GM19397 (cell line): ENCODE data around the gene ACSF2.

ENCODE experiments used
- ATAC-seq: cut with Tn5 transposase; IDR thresholded peaks from one replicate; pipeline ENCODE4 v1.9.1; 2021; ENCODE audit warnings: mild to moderate bottlenecking, moderate library complexity; ENCODE audit not compliant: unreplicated experiment

Gene ACSF2

DNA sequence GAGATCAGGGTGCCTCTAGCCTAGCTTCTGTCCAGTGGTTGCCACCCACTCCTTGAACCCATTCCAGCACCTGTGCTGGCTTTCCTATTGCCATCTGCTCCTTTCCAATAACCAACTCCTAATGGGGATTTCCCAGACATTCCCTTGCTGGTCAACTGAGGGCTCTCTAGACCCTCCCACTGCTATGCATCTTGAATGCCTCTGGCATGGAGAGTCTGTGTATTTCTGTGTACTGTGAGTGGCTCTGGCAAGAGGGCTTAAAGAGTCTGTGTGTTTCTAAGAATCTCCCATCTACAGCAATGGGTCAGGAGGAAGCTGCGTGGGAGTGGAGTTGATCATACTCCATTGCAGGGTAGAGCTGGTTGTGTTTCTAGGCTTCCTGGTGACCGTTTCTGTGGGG, 95.5 kb downstream of the ACSF2 start:
- no peak for ATAC-seq

GRCh38 chr17:50522766-50523165, 96.7 kb downstream of the ACSF2 start:
- ATAC-seq = no peak

DNA sequence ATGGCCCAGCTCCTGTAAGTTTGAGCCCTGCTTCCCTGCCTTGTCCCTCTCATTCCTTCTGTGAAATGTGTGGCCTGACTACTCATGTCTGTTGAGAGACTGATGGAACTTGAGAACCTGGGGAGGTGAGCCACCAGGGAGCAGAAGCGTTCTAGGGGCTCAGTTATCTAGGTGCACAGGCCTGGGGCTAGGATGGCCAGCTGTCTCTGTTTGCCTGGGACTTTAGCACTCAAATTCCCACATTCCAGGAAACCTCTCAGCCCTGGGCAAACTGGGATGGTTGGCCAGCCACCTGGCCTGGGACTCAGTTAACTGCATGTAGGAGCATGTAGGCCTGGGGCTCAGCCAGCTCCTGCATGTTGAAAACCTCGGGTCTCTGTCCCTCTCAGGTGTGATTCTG, 97.2 kb downstream of the ACSF2 start:
- no peak for ATAC-seq
